Dermis blood vessel endothelial cell (primary cell): ENCODE data around the gene IKZF1. TPM values are rescaled to one million over a fixed set of nuclear protein-coding genes. Genes with fewer than 3 reads are reported as not detected.

Experiments used
- DNase-seq: peaks from one replicate; pipeline ENCODE4 v3.0.0; 2010
- total RNA-seq: library from RNA; depleted of rRNA; stranded (reverse); fragments of >200 nt; gene quantifications from 2 replicates; pipeline ENCODE4 v1.2.3, GENCODE V29; 2014

IKZF1 gene
- 0.17 TPM in 1 of 2 replicates, not detected in the other for total RNA-seq

GRCh38 chr7:50304129-50304910 is at the start of gene IKZF1:
IKZF1 (plus strand) TSS chr7:50304716; CDS start chr7:50319062, 14,346 bp downstream.
- DNase-seq, result peak; percentile 17

- no peak for DNase-seq
Observed at GRCh38 chr7:50261593-50261992, 42.9 kb upstream of the IKZF1 start.

GRCh38 chr7:50262446-50262845 is 42.1 kb upstream of the IKZF1 start:
- DNase-seq, result no peak

GRCh38 chr7:50262916-50263690 is 41.4 kb upstream of the IKZF1 start:
- no peak for DNase-seq

GRCh38 chr7:50264908-50265307 is 39.6 kb upstream of the IKZF1 start:
- DNase-seq, result no peak

- no peak for DNase-seq
Observed at GRCh38 chr7:50265968-50266634, 38.4 kb upstream of the IKZF1 start.

GRCh38 chr7:50266635-50267386 is 37.7 kb upstream of the IKZF1 start:
- no peak for DNase-seq

GRCh38 chr7:50267525-50268041 is 36.9 kb upstream of the IKZF1 start:
- DNase-seq, result no peak

GRCh38 chr7:50268223-50268622 is 36.3 kb upstream of the IKZF1 start:
- no peak for DNase-seq

GRCh38 chr7:50268990-50269389 is 35.5 kb upstream of the IKZF1 start:
- DNase-seq, result no peak

GRCh38 chr7:50270531-50271018 is 33.9 kb upstream of the IKZF1 start:
- DNase-seq, result no peak

- no peak for DNase-seq
Observed at GRCh38 chr7:50272808-50273207, 31.7 kb upstream of the IKZF1 start.

GRCh38 chr7:50273301-50273700 is 31.2 kb upstream of the IKZF1 start:
- no peak for DNase-seq

- no peak for DNase-seq
Observed at GRCh38 chr7:50273870-50274269, 30.6 kb upstream of the IKZF1 start.

GRCh38 chr7:50274361-50274760 is 30.2 kb upstream of the IKZF1 start:
- no peak for DNase-seq

- DNase-seq, result no peak
Observed at GRCh38 chr7:50275430-50275829, 29.1 kb upstream of the IKZF1 start.

- DNase-seq, result no peak
Observed at GRCh38 chr7:50276483-50276882, 28.0 kb upstream of the IKZF1 start.

GRCh38 chr7:50278120-50278519 is 26.4 kb upstream of the IKZF1 start:
- no peak for DNase-seq

- no peak for DNase-seq
Observed at GRCh38 chr7:50281680-50282445, 22.7 kb upstream of the IKZF1 start.

- no peak for DNase-seq
Observed at GRCh38 chr7:50282813-50283605, 21.5 kb upstream of the IKZF1 start.

GRCh38 chr7:50283731-50284130 is 20.8 kb upstream of the IKZF1 start:
- DNase-seq, result no peak
